Liver (tissue), 3 donors: ENCODE results near the gene AATF.

Source experiments
- EGR1 ChIP-seq, 2 donors: IDR thresholded peaks; 2 replicates each; pipeline ENCODE4 v1.6.1; 2016 to 2018; ENCODE audit warnings: antibody characterized with exemption in 2 of 2, low read depth in 2 of 2
- GABPA ChIP-seq, 2 donors: IDR thresholded peaks in 1 of 2; conservative IDR thresholded peaks in 1 of 2; 2 replicates each; pipeline ENCODE4 v1.6.1; 2016; ENCODE audit warnings: antibody characterized with exemption in 2 of 2, mild to moderate bottlenecking in 1 of 2, moderate library complexity in 1 of 2
- HNF4G ChIP-seq: IDR thresholded peaks from 2 replicates; pipeline ENCODE4 v1.6.1; 2016; ENCODE audit warnings: antibody characterized with exemption
- JUND ChIP-seq, 2 donors: IDR thresholded peaks; 2 replicates each; pipeline ENCODE4 v1.6.1; 2016; ENCODE audit warnings: antibody characterized with exemption in 2 of 2
- YY1 ChIP-seq: IDR thresholded peaks from 2 replicates; pipeline ENCODE4 v1.6.1; 2016; ENCODE audit warnings: antibody characterized with exemption, mild to moderate bottlenecking
- TF ChIP-seq, protein P1 (sequence below): IDR thresholded peaks from 2 replicates; pipeline ENCODE4 v1.6.1; 2016; ENCODE audit warnings: antibody characterized with exemption
- TF ChIP-seq, protein P2 (sequence below): fragments of 150-350 bp; IDR thresholded peaks from 2 replicates; pipeline ENCODE4 v1.5.1; 2017; ENCODE audit warnings: improper control_type of control experiment, low read depth, low read length; ENCODE audit not compliant: missing input control
- TF ChIP-seq, protein P3 (sequence below): IDR thresholded peaks from 2 replicates; pipeline ENCODE4 v1.6.1; 2016; ENCODE audit warnings: antibody characterized with exemption
- donor health status: healthy.
- donor health status: healthy.

DNA sequence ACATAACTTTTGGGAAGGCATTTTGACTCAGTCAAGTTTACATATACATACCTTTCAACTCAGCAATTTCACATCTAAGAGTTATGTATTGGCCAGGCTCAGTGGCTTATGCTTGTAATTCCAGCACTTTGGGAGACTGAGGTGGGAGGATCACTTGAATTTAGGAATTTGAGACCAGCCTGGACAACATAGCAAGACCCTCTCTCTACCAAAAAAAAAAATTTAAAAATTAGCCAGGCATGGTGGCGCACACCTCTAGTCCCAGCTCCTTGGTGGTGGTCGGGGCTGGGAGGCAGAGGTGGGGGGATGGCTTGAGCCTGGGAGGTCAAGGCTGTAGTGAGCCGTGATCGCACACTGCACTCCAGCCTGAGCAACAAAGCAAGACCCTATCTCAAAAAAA lies 79.3 kb downstream of the AATF start:
- TF ChIP-seq EGR1 (IDR thresholded peaks at IDR 0.05; ENCODE audit: low read depth in 2 of 2) = no peak
- no peak for TF ChIP-seq HNF4G
- TF ChIP-seq, protein P1, sequence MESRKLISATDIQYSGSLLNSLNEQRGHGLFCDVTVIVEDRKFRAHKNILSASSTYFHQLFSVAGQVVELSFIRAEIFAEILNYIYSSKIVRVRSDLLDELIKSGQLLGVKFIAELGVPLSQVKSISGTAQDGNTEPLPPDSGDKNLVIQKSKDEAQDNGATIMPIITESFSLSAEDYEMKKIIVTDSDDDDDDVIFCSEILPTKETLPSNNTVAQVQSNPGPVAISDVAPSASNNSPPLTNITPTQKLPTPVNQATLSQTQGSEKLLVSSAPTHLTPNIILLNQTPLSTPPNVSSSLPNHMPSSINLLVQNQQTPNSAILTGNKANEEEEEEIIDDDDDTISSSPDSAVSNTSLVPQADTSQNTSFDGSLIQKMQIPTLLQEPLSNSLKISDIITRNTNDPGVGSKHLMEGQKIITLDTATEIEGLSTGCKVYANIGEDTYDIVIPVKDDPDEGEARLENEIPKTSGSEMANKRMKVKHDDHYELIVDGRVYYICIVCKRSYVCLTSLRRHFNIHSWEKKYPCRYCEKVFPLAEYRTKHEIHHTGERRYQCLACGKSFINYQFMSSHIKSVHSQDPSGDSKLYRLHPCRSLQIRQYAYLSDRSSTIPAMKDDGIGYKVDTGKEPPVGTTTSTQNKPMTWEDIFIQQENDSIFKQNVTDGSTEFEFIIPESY = no peak
- TF ChIP-seq, protein P2, sequence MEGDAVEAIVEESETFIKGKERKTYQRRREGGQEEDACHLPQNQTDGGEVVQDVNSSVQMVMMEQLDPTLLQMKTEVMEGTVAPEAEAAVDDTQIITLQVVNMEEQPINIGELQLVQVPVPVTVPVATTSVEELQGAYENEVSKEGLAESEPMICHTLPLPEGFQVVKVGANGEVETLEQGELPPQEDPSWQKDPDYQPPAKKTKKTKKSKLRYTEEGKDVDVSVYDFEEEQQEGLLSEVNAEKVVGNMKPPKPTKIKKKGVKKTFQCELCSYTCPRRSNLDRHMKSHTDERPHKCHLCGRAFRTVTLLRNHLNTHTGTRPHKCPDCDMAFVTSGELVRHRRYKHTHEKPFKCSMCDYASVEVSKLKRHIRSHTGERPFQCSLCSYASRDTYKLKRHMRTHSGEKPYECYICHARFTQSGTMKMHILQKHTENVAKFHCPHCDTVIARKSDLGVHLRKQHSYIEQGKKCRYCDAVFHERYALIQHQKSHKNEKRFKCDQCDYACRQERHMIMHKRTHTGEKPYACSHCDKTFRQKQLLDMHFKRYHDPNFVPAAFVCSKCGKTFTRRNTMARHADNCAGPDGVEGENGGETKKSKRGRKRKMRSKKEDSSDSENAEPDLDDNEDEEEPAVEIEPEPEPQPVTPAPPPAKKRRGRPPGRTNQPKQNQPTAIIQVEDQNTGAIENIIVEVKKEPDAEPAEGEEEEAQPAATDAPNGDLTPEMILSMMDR = no peak
- TF ChIP-seq, protein P3, sequence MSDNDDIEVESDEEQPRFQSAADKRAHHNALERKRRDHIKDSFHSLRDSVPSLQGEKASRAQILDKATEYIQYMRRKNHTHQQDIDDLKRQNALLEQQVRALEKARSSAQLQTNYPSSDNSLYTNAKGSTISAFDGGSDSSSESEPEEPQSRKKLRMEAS = no peak
- no peak for TF ChIP-seq YY1
- TF ChIP-seq JUND (IDR thresholded peaks at IDR 0.05) = no peak
- TF ChIP-seq GABPA (IDR thresholded peaks at IDR 0.05 in 1 of 2, conservative IDR thresholded peaks at IDR 0.05 in 1 of 2) = no peak
